WTC11 (cell line): ENCODE measurements around the gene ST6GAL1. TPM values are rescaled to one million over a fixed set of nuclear protein-coding genes. Genes with fewer than 3 reads are reported as not detected.
A peak's percentile ranks its signal among the peaks of the same experiment; 100 is the strongest.

Experiments used
- ATAC-seq: fragments of 200-7000 bp; cut with Tn5 transposase; 2 replicates; pipeline ENCODE4 v1.10.0; 2021; ENCODE audit warnings: mild to moderate bottlenecking, moderate library complexity
- CTCF ChIA-PET: fragments of 300-600 bp; sonication (Branson Sonifier 250); formaldehyde crosslinking; loops from one replicate; lab custom pipeline; 2021; ENCODE audit warnings: antibody characterized with exemption; lab: Charles Lee
- POLR2A ChIA-PET: fragments of 350-600 bp; sonication (Branson Sonifier 250); formaldehyde crosslinking; loops from one replicate; lab custom pipeline; 2021; ENCODE audit warnings: antibody characterized with exemption; lab: Charles Lee
- DNase-seq: peaks from one replicate; pipeline ENCODE4 v3.0.0; 2021; ENCODE audit warnings: low spot score
- H3K27ac Mint-ChIP-seq: 2 replicates; pipeline ENCODE4 v1.8.0; 2021; ENCODE audit warnings: mixed read lengths
- H3K27me3 Mint-ChIP-seq: 2 replicates; pipeline ENCODE4 v1.8.0; 2021; ENCODE audit warnings: low read depth, mild to moderate bottlenecking, moderate library complexity, mixed read lengths
- H3K36me3 Mint-ChIP-seq: 2 replicates; pipeline ENCODE4 v1.8.0; 2021; ENCODE audit warnings: mixed read lengths
- H3K4me1 Mint-ChIP-seq: 2 replicates; pipeline ENCODE4 v1.8.0; 2022; ENCODE audit warnings: mixed read lengths
- H3K4me3 Mint-ChIP-seq: 2 replicates; pipeline ENCODE4 v1.8.0; 2021; ENCODE audit warnings: mild to moderate bottlenecking, moderate library complexity, mixed read lengths
- H3K9me3 Mint-ChIP-seq: 2 replicates; pipeline ENCODE4 v1.8.0; 2021; ENCODE audit warnings: mixed read lengths
- ETV6 ChIP-seq: sonication (generic); formaldehyde crosslinking; IDR thresholded peaks from 2 replicates; pipeline ENCODE4 v1.8.1; 2022; ENCODE audit warnings: mild to moderate bottlenecking, missing genetic modification reagents
- MLX ChIP-seq: sonication (generic); formaldehyde crosslinking; IDR thresholded peaks from 2 replicates; pipeline ENCODE4 v1.8.1; 2023; ENCODE audit warnings: mild to moderate bottlenecking, missing genetic modification reagents, moderate library complexity
- MYBL2 ChIP-seq: sonication (generic); formaldehyde crosslinking; IDR thresholded peaks from 2 replicates; pipeline ENCODE4 v1.8.1; 2023; ENCODE audit warnings: mild to moderate bottlenecking, moderate library complexity, missing genetic modification reagents
- NFATC4 ChIP-seq: fragments of 250-450 bp; sonication (Bioruptor Pico); IDR thresholded peaks from 2 replicates; pipeline ENCODE4 v1.9.0; 2021; ENCODE audit warnings: mild to moderate bottlenecking
- NR2C2 ChIP-seq: sonication (generic); formaldehyde crosslinking; IDR thresholded peaks from 2 replicates; pipeline ENCODE4 v1.8.0; 2022; ENCODE audit warnings: mild to moderate bottlenecking, missing genetic modification reagents
- PRDM15 ChIP-seq: sonication (generic); formaldehyde crosslinking; IDR thresholded peaks from 2 replicates; pipeline ENCODE4 v1.8.0; 2022; ENCODE audit warnings: missing genetic modification reagents
- RORB ChIP-seq: fragments of 250-450 bp; sonication (Bioruptor Pico); IDR thresholded peaks from 2 replicates; pipeline ENCODE4 v1.9.0; 2021; ENCODE audit warnings: mild to moderate bottlenecking
- SP1 ChIP-seq: sonication (generic); formaldehyde crosslinking; conservative IDR thresholded peaks from 2 replicates; pipeline ENCODE4 v1.8.1; 2022; ENCODE audit warnings: missing genetic modification reagents
- USF1 ChIP-seq: sonication (generic); formaldehyde crosslinking; IDR thresholded peaks from 2 replicates; pipeline ENCODE4 v1.8.0; 2022; ENCODE audit warnings: mild to moderate bottlenecking, missing genetic modification reagents
- ZNF121 ChIP-seq: sonication (generic); formaldehyde crosslinking; IDR thresholded peaks from 2 replicates; pipeline ENCODE4 v1.8.0; 2023; ENCODE audit warnings: missing genetic modification reagents
- ZNF396 ChIP-seq: fragments of 250-450 bp; sonication (Bioruptor Pico); IDR thresholded peaks from 2 replicates; pipeline ENCODE4 v1.8.0; 2021; ENCODE audit warnings: mild to moderate bottlenecking, moderate library complexity, borderline replicate concordance
- ZNF425 ChIP-seq: fragments of 250-450 bp; sonication (Bioruptor Pico); conservative IDR thresholded peaks from 2 replicates; pipeline ENCODE4 v1.9.0; 2021; ENCODE audit warnings: mild to moderate bottlenecking
- ZSCAN18 ChIP-seq: fragments of 250-450 bp; sonication (Bioruptor Pico); IDR thresholded peaks from 2 replicates; pipeline ENCODE4 v2.1.2; 2022; ENCODE audit warnings: mild to moderate bottlenecking, moderate library complexity
- total RNA-seq: library from RNA; stranded (reverse); gene quantifications from 3 replicates; pipeline ENCODE4 v1.2.3, GENCODE V29; 2021

Gene ST6GAL1
- total RNA-seq, 1 experiment from 2014 or later: 87.5 TPM

GRCh38 chr3:186929186-186929585 is 1.1 kb upstream of the ST6GAL1 start:
- DNase-seq: no peak

GRCh38 chr3:186929685-186930084 is 641 bp upstream of the ST6GAL1 start:
- ChIA-PET CTCF (interaction anchor here (1.2 to 5.3 kb wide), 3 partner anchors 10 to 80 kb away, joined by 3 to 39 read pairs (median 6); no protein-coding TSS in a partner anchor), POLR2A (no interaction called here)
- Mint-ChIP-seq H3K36me3 (peaks cover 13% of the 10 kb centered on the region), H3K27me3 (peaks cover 19% of the 10 kb centered on the region), H3K4me1 (peaks cover 33% of the 10 kb centered on the region), H3K27ac (peak overlapping the region; percentile 86; the same call in 1 of the 2 replicates), H3K4me3 (peak overlapping the region; percentile 92), H3K9me3 (peaks cover 4% of the 10 kb centered on the region; the same call in 1 of the 2 replicates)
- no peak for DNase-seq
- no peak for TF ChIP-seq ETV6 (CRISPR knock-in tag)
- no peak for TF ChIP-seq ZNF121
- TF ChIP-seq ZNF396: no peak
- TF ChIP-seq ZSCAN18 (CRISPR knock-in tag): no peak
- 0 out of 2 replicates have a peak, but pooled peaks have one; percentile 11 for TF ChIP-seq USF1
- no peak; the same call in 1 of the 2 replicates for TF ChIP-seq SP1 (CRISPR knock-in tag)
- TF ChIP-seq PRDM15 (CRISPR knock-in tag): no peak
- TF ChIP-seq RORB (CRISPR knock-in tag): no peak
- no peak for TF ChIP-seq NR2C2 (CRISPR knock-in tag)
- TF ChIP-seq NFATC4: no peak
- peak; percentile 6; the same call in 1 of the 2 replicates for TF ChIP-seq MLX (CRISPR knock-in tag)
- no peak for ATAC-seq

More at GRCh38 chr3:186929186-186929585, 1.1 kb upstream of the ST6GAL1 start:
- Mint-ChIP-seq H3K27me3 (peaks cover 19% of the 10 kb centered on the region), H3K4me3 (peak overlapping the region; percentile 22), H3K9me3 (peaks cover 4% of the 10 kb centered on the region; the same call in 1 of the 2 replicates), H3K4me1 (peaks cover 33% of the 10 kb centered on the region), H3K27ac (no peak overlapping the region), H3K36me3 (peaks cover 10% of the 10 kb centered on the region)
- ChIA-PET POLR2A (no interaction called here), CTCF (interaction anchor here (1.2 to 5.3 kb wide), 3 partner anchors 10 to 80 kb away, joined by 3 to 39 read pairs (median 6); no protein-coding TSS in a partner anchor)
- ATAC-seq: no peak
- no peak for TF ChIP-seq MYBL2 (CRISPR knock-in tag)
- TF ChIP-seq MLX (CRISPR knock-in tag): peak; percentile 16; the same call in 1 of the 2 replicates
- TF ChIP-seq ZNF425: no peak
